Superior temporal gyrus (tissue), 1 donor: Measurements from ENCODE around the gene RABL3.
A peak's percentile ranks its signal among the peaks of the same experiment; 100 is the strongest.
"Not testable (repeated sequence)": the region's sequence is repeated elsewhere in the genome, so short reads cannot be mapped to it uniquely, and the experiment has no call there.

ENCODE experiments used
- DNase-seq: peaks from one replicate; pipeline ENCODE4 v3.0.0-alpha.2; 2016; ENCODE audit errors: extremely low spot score

The RABL3 gene

GRCh38 chr3:120742198-120742848 is at the start of gene RABL3, which contains the start of gene GTF2E1:
Gene RABL3, minus strand, starts transcription at chr3:120742516. Its CDS starts 9 bp downstream, at chr3:120742507.
Gene GTF2E1, plus strand, starts transcription at chr3:120742744. Its CDS starts 7,809 bp downstream, at chr3:120750553.
- peak; percentile 100 for DNase-seq

- DNase-seq, result no peak
These were observed 49.6 kb upstream of the RABL3 start for GRCh38 chr3:120791913-120792312.

DNA sequence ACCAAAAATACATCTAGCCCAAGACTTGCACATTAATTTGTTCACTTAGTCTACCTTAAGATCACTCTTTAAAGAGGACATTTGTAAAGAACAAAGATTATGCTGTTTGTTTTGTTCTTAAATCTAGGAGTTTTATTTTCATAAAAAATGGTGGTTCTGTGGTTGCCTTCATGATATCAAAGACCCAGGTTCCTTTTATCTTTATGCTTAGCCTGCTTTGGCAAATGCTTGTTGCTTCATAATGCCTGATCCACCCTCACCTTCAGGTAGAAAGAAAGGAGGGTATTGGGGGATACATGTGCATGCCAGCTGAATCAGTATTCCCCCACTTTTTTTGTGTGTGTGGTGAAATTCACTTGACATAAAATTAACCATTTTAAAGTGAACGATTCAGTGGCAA is 48.7 kb upstream of the RABL3 start:
- no peak for DNase-seq

DNA sequence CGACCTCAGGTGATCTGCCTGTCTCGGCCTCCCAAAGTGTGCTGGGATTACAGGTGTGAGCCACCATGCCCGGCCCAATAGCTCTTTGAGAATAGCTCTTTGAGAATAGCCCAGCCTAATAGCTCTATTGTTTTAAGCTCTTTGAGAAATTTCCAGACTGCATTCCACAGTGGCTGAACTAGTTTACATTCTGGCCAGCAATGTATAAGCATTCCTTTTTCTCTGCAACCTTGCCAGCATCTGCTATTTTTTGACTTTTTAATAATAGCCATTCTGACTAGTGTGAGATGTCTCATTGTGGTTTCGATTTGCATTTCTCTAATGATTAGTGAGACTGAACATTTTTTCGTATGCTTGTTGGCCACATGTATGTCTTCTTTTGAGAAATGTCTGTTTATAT is 43.5 kb upstream of the RABL3 start:
- not testable (repeated sequence) for DNase-seq

- no peak for DNase-seq
These were observed 38.7 kb upstream of the RABL3 start for GRCh38 chr3:120780977-120781376.

- DNase-seq, result no peak
These were observed 36.5 kb upstream of the RABL3 start for GRCh38 chr3:120778776-120779175.

- no peak for DNase-seq
These were observed 33.1 kb upstream of the RABL3 start for GRCh38 chr3:120775411-120775810.

- no peak for DNase-seq
These were observed 31.6 kb upstream of the RABL3 start for GRCh38 chr3:120773932-120774331.

- no peak for DNase-seq
These were observed 29.8 kb upstream of the RABL3 start for GRCh38 chr3:120772081-120772480.

GRCh38 chr3:120770891-120771290 is 28.6 kb upstream of the RABL3 start:
- no peak for DNase-seq

DNA sequence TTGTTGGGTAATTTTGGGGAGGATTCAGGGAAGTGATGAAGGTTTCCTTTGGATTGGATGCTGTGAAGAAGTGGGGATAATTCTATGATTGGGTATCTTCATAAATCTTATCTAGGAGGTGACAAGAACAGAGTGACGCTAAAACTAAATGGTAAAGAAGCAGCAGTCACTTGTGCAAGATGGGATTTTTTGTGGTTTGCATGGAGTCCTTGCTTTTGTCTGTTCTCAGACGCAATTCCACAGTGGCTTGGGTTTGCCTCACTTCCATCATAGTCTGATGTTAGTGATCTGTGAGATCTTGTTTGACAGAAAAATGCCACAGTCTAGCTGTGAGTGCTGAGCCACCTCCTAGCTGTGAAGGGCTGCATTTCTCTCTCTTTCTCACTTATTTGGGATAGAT is 27.1 kb upstream of the RABL3 start:
- no peak for DNase-seq

DNA sequence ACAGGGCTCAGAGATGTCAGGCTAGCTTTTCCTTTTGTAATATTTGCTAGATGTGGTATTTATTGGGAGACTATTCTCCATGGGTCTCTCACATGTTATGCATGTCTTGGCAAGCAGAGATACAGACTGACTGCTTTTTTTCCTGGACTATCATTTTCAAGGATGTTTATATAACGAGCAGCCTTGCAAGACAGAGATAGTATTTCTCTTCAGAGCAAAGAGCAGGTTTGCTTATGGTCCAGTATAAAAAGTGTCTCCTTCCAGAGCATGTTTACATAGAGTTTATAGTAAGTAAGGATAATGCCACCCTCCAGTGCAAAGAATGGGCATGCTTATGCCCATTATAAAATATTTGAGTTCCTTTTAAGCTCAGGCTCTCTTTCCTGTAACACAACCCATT is 24.8 kb upstream of the RABL3 start:
- no peak for DNase-seq

DNA sequence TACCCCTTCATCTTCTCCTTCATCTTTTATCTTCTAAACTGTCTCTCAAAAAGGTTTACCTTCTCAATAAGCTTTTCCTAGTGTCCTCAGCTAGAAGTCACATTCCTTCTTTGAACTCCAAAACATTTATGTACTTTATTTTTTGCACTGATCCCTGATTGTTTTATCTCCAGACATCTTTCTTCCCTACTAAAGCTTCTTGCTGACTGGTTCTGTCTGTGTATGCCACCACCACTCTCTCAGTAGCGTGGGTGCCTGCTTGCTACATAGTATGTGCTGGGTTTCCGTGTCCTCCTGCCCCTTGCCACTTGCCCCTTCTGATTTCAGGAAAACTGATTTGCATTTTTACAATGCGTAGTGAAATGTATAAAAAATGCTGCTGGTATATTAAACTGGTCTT is 24.3 kb upstream of the RABL3 start:
- no peak for DNase-seq

DNA sequence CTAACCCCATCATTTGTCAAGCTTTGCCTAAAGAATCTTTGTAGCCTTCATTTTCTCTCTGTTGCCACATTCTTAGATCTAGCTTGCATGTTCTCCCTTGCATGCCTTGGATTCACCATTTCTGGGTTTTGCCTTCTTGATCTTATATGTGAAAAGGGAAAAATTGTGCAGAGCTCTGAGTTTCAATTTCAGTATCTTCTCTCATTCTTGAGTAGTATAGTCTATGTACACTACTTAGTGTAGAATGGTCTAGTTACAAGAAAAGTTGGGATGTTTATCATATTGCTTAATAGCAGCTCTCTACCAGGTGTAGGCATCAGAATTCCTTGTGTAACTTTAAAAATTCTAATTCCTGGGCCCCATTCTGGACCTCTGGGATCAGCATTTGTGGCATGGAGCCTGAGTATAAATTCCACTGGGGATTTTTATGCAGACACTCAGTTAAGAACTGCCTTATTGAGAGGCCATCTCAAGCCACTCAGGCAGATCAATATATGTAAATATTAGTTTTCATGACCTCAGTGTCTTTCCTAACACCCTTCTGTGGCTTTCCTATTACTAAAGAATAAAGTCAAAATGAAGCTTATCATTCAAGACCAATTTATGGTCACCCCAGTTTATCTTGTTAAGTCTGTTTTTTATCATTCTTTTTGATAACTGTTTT is 23.6 kb upstream of the RABL3 start:
- DNase-seq, result no peak

DNA sequence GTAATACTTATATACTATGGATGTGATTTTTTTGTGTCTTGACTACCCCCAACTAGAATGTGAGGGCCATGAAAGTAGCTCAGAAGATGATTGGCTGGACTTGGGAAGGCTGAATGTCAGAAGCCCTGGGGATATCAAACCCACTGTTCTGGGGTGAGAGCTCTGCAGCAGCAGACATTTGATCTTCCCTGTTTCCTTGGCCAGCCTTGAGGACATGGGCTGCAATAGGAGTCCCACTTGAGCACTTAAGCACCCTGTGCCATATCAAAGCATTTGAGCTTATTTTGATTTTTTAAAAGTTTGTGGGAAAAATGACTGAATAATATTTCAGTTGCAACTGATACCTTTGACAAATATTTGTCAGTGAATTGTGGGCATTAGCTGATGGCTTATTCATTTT is 21.9 kb upstream of the RABL3 start:
- DNase-seq, result no peak

DNA sequence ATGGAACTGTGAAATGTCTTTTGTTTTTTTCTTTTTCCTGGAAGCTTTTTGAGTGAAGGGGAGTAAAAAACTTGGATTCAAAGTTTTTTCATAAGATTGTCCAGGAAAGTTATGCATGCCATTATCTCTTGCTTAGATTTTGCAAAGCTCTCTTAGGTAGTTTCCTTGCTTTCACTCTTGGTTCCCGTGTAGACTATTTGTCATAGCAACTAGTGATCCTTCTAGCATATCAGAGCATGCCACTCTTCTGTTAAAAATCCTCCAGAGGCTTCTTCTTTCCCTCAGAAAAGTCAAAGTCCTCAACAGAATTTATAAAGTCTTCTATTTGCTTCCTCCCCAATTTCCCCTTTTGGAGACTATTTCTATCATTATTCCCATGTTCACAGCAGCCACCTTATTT is 21.3 kb upstream of the RABL3 start:
- DNase-seq, result no peak

DNA sequence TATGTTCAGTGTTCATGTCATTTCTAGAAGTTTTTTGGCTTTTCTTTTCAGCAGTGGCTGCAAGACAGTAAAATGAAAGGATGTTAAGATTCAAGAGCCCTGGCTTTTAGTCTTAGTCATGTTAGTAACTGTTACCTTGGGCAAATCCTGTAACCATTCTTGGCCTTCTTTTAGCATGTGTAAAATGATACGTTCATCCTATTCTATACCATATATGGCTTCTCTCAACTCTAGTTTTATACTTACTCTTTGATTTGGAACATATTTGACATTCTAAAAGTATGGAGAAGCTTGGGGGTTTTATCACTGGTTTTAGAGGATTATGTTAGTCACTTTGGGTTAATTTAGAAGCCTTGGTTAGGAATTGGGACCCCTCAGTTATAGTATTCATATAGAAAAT is 20.3 kb upstream of the RABL3 start:
- no peak for DNase-seq

DNA sequence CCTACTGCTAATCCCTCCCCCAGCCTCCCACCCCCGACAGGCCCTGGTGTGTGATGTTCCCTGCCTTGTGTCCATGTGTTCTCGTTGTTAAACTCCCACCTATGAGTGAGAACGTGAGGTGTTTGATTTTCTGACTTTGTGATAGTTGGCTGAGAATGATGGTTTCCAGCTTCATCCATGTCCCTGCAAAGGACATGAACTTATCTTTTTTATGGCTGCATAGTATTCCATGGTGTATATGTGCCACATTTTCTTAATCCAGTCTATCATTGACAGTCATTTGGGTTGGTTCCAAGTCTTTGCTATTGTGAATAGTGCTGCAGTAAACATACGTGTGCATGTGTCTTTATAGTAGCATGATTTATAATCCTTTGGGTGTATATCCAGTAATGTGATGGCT is 16.2 kb upstream of the RABL3 start:
- DNase-seq, result not testable (repeated sequence)

- peak; percentile 28 for DNase-seq
These were observed 13.7 kb upstream of the RABL3 start for GRCh38 chr3:120756061-120756460.

GRCh38 chr3:120753810-120754209 is 11.5 kb upstream of the RABL3 start:
- DNase-seq, result peak; percentile 22

DNA sequence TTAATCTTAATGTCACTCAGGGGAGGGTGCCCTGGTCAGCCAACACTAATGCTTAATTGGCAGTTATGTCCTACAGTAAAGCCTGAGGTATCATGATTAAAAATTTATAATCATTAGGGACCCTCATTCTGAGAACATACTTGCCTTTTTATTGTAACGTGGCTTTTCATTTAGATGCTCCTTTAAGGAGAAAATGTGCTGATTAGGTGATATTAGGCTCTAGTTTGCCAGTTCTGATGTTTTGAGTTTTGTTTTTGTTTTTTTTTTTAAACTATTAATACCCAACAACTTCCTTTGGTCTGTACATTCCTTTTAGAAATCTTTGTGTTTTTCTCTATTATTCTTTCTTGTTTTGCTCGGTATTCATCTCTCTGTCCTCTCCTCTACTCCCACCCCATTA is 10.5 kb upstream of the RABL3 start:
- no peak for DNase-seq

GRCh38 chr3:120752230-120752629 is 9.9 kb upstream of the RABL3 start:
- DNase-seq, result no peak

GRCh38 chr3:120749843-120750242 is 7.5 kb upstream of the RABL3 start:
- peak; percentile 3 for DNase-seq

- DNase-seq, result peak; percentile 1
These were observed 3.1 kb upstream of the RABL3 start for GRCh38 chr3:120745466-120745865.
